ENCODE measurements around the gene XRCC1.
"Not testable (repeated sequence)": the region's sequence is repeated elsewhere in the genome, so short reads cannot be mapped to it uniquely, and the experiment has no call there.

Gene XRCC1

GRCh38 chr19:43605875-43606568 lies 30.7 kb upstream of the XRCC1 start:
- no peak for FAIRE-seq

GRCh38 chr19:43600326-43600725 lies 25.0 kb upstream of the XRCC1 start:
- DNase-seq (ENCODE audit: extremely low spot score, insufficient read length, low read depth); FAIRE-seq: not testable (repeated sequence)

More at GRCh38 chr19:43605875-43606568, 30.7 kb upstream of the XRCC1 start:
- no peak for DNase-seq (ENCODE audit: extremely low spot score, insufficient read length, low read depth)

- FAIRE-seq (no peak), DNase-seq (ENCODE audit: extremely low spot score, insufficient read length, low read depth) (no peak)
Observed at GRCh38 chr19:43599635-43600295, 24.4 kb upstream of the XRCC1 start.

GRCh38 chr19:43598445-43599240 lies 23.3 kb upstream of the XRCC1 start:
- DNase-seq (ENCODE audit: extremely low spot score, insufficient read length, low read depth): no peak
- FAIRE-seq: no peak

DNA sequence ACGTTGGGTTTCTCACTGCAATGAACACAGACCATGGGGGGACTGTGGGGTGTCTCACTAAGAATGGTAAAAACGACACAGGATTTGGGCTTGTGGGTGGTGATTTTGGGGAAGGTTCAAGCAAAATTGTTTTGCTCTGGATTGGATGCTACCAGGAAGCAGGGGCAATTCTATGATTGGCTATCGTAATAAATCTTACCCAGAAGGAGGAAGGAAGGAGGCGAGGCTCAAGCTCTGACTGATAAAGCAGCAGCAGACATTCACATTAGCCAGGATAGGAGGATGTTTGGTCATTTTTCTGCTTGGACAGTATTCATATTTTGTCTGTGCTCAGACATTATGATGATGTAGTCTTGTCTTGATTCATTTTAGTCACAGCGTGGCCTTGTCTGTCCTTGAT lies 22.5 kb upstream of the XRCC1 start:
- no peak for DNase-seq (ENCODE audit: extremely low spot score, insufficient read length, low read depth)
- no peak for FAIRE-seq

DNA sequence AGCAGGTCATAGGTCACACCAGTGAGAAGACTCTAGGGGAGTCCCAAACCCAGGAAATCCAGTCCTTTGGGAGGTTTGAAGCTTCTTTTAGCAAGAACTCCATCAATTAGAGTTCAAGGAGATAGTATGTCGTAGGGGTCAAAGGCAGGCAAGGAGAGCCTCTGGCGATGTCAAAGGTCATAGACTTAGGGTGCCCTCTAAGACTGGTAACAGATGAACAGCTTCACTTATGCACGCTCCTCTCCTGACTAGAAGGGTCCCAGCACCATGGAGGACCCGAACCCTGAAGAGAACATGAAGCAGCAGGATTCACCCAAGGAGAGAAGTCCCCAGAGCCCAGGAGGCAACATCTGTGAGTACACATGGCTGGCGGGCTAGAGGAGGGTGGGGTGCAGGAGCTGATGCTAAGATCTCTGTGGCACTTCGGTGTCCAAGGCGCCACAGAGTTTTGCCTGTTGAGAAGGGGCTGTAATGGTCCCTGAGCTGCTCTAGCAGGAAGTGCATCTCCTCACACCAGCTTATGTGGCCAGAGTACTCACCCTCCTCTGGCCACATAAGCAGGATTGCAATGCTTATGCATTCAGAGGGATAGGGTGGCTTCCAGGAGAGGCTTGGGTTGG lies 21.6 kb upstream of the XRCC1 start:
- DNase-seq (ENCODE audit: extremely low spot score, insufficient read length, low read depth) (no peak), FAIRE-seq (no peak)

- FAIRE-seq (peak; percentile 100), DNase-seq (ENCODE audit: extremely low spot score, insufficient read length, low read depth) (peak; percentile 92)
Observed at GRCh38 chr19:43595999-43596841, 20.9 kb upstream of the XRCC1 start, which contains the start of the genes IRGQ and ZNF576. IRGQ (minus strand) TSS chr19:43596134; CDS start chr19:43595338, 796 bp downstream. ZNF576 (plus strand) TSS chr19:43596595; CDS start chr19:43597109, 514 bp downstream.

GRCh38 chr19:43595605-43595998 lies 20.3 kb upstream of the XRCC1 start:
- DNase-seq (ENCODE audit: extremely low spot score, insufficient read length, low read depth): no peak
- no peak for FAIRE-seq

DNA sequence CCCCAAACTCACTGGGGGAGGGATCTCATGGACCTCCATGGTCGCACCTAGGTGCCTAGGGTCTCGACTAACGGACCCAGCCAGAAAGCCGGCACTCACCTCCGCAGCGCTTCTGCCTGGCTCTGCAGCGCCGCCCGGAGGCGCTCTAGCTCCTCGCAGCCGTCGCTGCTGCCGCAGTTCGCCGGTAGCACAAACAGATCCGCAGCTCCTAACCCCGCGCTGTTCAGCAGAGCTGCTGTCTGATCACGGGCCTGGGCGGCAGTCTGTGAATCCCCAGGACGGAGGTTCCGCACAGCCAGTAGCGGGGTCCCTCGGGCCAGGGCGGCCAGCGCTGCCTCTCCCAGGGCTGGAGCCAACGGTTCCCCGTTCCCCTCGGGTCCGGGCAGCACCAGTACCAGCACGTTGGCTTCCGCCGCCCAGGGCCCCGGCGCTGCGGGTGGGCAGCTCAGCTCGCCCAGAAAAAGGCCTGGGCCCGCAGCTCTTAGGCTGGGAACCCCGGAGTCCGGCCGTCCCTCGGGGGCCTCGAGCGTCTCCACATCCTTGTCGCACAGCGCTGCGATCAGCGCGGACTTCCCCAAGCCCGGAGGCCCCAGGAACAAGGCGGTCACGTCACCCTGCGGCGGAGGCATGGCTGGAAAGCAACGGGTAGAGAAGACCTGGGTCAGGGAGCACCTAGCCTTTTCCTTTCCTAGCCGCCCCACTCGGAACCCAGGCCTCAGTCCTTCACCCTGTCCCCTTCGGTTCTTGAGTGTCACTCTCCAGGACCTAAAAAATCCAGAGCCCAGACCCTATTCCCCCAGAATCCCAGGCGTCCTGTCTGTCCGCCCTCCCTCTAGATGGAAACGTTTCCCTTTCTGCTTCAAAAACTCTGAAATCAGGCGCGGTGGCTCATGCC lies 19.6 kb upstream of the XRCC1 start:
- DNase-seq (ENCODE audit: extremely low spot score, insufficient read length, low read depth) (no peak), FAIRE-seq (peak; percentile 73)

GRCh38 chr19:43594081-43594697 lies 18.9 kb upstream of the XRCC1 start:
- DNase-seq (ENCODE audit: extremely low spot score, insufficient read length, low read depth) (no peak), FAIRE-seq (no peak)

- FAIRE-seq (no peak), DNase-seq (ENCODE audit: extremely low spot score, insufficient read length, low read depth) (no peak)
Observed at GRCh38 chr19:43592800-43593350, 17.5 kb upstream of the XRCC1 start.

DNA sequence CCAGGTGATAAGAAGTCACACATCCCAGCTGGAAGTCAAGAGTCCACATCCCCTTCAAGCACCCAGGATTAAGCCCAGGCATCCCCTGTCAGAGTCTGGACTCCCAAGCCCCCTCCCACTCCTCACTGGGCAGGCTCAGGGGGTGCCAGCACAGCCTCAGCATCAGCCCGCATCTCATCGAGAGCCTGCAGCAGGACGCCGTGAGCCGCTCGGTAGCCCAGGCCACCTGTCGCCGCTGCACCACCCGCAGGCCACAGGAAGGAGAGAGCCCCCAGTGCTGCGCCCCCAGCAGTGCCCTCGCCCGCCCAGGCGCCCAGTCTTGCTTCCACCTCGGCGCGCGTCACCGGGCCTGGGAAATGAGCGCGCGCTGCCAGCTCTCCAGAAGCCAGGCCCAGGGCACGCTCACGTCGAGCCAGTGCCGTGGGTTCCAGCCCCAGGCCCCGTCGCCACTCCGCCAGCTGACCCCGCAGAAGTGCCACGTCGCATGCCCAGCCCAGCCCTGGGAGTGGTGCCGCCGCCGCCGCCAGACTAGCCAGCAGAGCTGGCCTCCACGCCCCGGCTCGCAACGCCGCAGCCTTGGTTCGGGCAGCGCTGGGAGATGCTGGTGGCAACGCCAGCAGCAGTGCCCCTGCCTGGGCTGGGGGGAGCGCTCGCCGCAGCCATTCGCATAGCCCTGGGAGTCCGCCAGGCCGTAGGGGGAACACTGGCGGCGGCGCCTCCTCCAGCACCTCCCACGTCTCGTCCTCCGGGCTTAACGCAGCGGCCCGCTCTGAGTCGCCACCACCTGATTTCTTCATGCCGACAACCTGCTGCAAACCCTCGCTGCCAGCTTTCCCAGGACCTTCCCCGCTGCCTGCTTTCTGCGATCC lies 16.8 kb upstream of the XRCC1 start:
- no peak for FAIRE-seq
- no peak for DNase-seq (ENCODE audit: extremely low spot score, insufficient read length, low read depth)

DNA sequence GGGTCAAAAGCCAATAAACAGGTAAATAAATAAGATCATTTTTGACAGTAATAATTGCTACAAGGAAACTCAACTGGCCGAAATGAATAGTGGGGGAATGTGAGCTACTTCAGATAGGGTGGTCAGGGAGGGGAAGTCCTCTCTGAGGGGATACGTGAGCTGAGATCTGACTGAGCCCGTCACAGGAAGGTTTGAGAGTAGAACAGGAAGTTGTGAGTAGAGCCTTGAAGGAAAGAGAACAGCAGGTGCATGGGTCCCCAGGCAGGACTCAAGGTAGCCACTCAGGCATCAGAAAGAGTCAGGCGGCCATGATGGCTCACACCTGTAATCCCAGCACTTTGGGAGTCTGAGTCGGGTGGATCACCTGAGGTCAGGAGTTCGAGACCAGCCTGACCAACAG lies 14.4 kb upstream of the XRCC1 start:
- FAIRE-seq (no peak), DNase-seq (ENCODE audit: extremely low spot score, insufficient read length, low read depth) (no peak)

DNA sequence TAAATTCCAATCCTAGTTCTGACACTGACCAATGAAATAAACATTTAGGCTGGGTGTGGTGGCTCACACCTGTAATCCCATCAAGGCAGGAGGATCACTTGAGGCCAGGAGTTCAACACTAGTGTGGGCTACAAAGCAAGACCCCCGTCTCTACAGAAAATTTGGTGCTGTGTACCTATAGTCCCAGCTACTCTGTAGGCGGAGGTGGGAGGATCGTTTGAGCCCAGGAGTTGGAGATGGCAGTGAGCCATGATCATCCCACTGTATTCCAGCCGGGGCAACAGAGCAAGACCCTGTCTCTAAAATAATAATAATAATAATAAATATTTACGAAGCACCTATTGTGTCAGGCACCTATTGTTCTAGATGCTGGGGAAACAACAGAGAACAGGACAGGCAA lies 13.9 kb upstream of the XRCC1 start:
- FAIRE-seq: no peak
- no peak for DNase-seq (ENCODE audit: extremely low spot score, insufficient read length, low read depth)

DNA sequence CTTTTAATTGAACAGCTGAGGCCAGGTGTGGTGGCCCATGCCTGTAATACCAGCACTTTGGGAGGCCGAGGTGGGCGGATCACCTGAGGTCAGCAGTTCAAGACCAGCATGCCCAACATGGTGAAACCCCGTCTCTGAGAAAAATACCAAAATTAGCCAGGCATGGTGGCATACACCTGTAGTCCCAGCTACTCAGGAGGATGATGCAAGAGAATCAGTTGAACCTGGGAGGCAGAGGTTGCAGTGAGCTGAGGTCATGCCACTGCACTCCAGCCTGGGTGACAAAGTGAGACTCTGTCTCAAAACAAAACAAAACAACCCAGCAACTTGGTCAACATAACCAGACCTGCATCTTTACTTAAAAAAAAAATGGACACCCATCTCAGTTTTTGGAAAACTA lies 11.7 kb upstream of the XRCC1 start:
- FAIRE-seq: not testable (repeated sequence)

DNA sequence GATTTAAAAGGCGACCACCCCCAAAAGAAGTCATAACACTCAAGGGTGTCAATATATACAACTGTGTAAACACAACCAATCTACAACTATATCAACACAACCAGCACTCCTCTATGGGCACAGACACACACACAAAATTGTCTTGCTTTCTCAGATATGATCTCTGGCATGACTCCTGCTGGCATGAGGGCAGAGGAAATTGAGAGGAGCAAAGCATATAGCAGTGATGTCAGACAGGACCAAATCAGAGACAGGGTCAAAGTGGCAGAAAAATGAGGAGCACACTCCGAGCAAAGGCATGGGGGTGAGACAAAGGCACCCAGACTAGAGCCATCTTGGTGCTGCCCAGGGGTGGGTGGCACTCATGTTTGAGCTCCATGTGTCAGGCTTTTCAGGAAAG lies 11.0 kb upstream of the XRCC1 start:
- FAIRE-seq (no peak), DNase-seq (ENCODE audit: extremely low spot score, insufficient read length, low read depth) (no peak)

More for the DNA sequence above, 11.7 kb upstream of the XRCC1 start:
- DNase-seq (ENCODE audit: extremely low spot score, insufficient read length, low read depth): not testable (repeated sequence)

DNA sequence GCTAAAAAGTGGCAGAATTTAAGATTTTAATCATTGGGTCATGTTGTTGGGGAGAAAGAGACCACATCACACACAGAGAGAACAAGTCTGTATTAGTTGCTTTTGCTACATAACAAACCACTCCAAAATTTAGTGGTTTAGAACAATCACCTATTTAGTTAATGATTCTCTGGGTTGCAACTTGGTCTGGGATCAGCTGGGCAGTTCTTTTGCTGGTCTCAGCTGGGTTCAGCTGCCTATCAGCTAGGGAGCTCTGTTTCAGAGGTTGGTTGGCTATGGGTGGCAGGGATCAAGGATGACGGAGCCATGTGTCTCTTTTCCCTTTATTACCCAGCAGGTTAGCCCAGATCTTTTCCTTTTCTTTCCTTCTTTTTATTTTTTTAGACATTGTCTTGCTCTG lies 9.2 kb upstream of the XRCC1 start:
- no peak for DNase-seq (ENCODE audit: extremely low spot score, insufficient read length, low read depth)
- FAIRE-seq: peak; percentile 81

Data from GM18507 (cell line).